Hematopoietic multipotent progenitor cell (in vitro differentiated cells): Measurements from ENCODE around the gene STOX1. TPM values are rescaled to one million over a fixed set of nuclear protein-coding genes. Genes with fewer than 3 reads are reported as not detected.
"Not testable (repeated sequence)": the region's sequence is repeated elsewhere in the genome, so short reads cannot be mapped to it uniquely, and the experiment has no call there.

Experiments
- DNase-seq, 3 donors: peaks; one replicate each; pipeline ENCODE4 v3.0.0-alpha.2; 2011 to 2015; ENCODE audit warnings: low read depth in 2 of 3, low spot score in 2 of 3
- total RNA-seq: library from RNA; depleted of rRNA; stranded (reverse); fragments of >200 nt; gene quantifications from one replicate; pipeline ENCODE4 v1.2.3, GENCODE V29; 2012

Gene STOX1
- total RNA-seq: 0.54 TPM

- DNase-seq: peak; percentile 13 to 76 (median 75)
Observed at GRCh38 chr10:68826764-68827591, at the start of gene STOX1. Gene STOX1 (plus strand): TSS chr10:68827531. CDS start chr10:68827624, 93 bp downstream.

- DNase-seq: no peak
Observed at GRCh38 chr10:68781613-68782574, 45.4 kb upstream of the STOX1 start.

- DNase-seq: no peak
Observed at GRCh38 chr10:68784476-68784875, 42.9 kb upstream of the STOX1 start.

GRCh38 chr10:68787813-68788212, 39.5 kb upstream of the STOX1 start:
- no peak for DNase-seq

- no peak for DNase-seq
Observed at GRCh38 chr10:68790476-68790875, 36.9 kb upstream of the STOX1 start.

GRCh38 chr10:68792115-68792514, 35.2 kb upstream of the STOX1 start:
- DNase-seq: peak in 2 of 3 donors; percentile 10 to 49

- no peak for DNase-seq
Observed at GRCh38 chr10:68795886-68796532, 31.3 kb upstream of the STOX1 start.

- no peak for DNase-seq
Observed at GRCh38 chr10:68796605-68797004, 30.7 kb upstream of the STOX1 start.

GRCh38 chr10:68800211-68800610, 27.1 kb upstream of the STOX1 start:
- DNase-seq: no peak

- no peak for DNase-seq
Observed at GRCh38 chr10:68804692-68805091, 22.6 kb upstream of the STOX1 start.

- not testable (repeated sequence) for DNase-seq
Observed at GRCh38 chr10:68810830-68811229, 16.5 kb upstream of the STOX1 start.

- DNase-seq: no peak
Observed at GRCh38 chr10:68811314-68812009, 15.9 kb upstream of the STOX1 start.

- DNase-seq: no peak
Observed at GRCh38 chr10:68812420-68812819, 14.9 kb upstream of the STOX1 start.

GRCh38 chr10:68813559-68813958, 13.8 kb upstream of the STOX1 start:
- DNase-seq: no peak

GRCh38 chr10:68816796-68817412, 10.4 kb upstream of the STOX1 start:
- no peak for DNase-seq

GRCh38 chr10:68820359-68820758, 7.0 kb upstream of the STOX1 start:
- DNase-seq: not testable (repeated sequence)

- not testable (repeated sequence) for DNase-seq
Observed at GRCh38 chr10:68822626-68823025, 4.7 kb upstream of the STOX1 start.

GRCh38 chr10:68827592-68827959, 245 bp downstream of the STOX1 start:
- DNase-seq: not testable (repeated sequence)

- DNase-seq: peak; percentile 9 to 39 (median 39)
Observed at GRCh38 chr10:68828083-68828601, 811 bp downstream of the STOX1 start.

GRCh38 chr10:68828833-68829232, 1.5 kb downstream of the STOX1 start:
- DNase-seq: no peak
